ENCODE data around the gene PWWP2A. TPM values are rescaled to one million over a fixed set of nuclear protein-coding genes. Genes with fewer than 3 reads are reported as not detected.
"Not testable (repeated sequence)": the region's sequence is repeated elsewhere in the genome, so short reads cannot be mapped to it uniquely, and the experiment has no call there.

PWWP2A gene, protein sequence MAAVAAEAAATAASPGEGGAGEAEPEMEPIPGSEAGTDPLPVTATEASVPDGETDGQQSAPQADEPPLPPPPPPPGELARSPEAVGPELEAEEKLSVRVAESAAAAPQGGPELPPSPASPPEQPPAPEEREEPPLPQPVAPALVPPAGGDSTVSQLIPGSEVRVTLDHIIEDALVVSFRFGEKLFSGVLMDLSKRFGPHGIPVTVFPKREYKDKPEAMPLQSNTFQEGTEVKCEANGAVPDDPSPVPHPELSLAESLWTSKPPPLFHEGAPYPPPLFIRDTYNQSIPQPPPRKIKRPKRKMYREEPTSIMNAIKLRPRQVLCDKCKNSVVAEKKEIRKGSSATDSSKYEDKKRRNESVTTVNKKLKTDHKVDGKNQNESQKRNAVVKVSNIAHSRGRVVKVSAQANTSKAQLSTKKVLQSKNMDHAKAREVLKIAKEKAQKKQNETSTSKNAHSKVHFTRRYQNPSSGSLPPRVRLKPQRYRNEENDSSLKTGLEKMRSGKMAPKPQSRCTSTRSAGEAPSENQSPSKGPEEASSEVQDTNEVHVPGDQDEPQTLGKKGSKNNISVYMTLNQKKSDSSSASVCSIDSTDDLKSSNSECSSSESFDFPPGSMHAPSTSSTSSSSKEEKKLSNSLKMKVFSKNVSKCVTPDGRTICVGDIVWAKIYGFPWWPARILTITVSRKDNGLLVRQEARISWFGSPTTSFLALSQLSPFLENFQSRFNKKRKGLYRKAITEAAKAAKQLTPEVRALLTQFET
- total RNA-seq, result 10 to 100 TPM; 15.4 to 16.7 TPM

DNA sequence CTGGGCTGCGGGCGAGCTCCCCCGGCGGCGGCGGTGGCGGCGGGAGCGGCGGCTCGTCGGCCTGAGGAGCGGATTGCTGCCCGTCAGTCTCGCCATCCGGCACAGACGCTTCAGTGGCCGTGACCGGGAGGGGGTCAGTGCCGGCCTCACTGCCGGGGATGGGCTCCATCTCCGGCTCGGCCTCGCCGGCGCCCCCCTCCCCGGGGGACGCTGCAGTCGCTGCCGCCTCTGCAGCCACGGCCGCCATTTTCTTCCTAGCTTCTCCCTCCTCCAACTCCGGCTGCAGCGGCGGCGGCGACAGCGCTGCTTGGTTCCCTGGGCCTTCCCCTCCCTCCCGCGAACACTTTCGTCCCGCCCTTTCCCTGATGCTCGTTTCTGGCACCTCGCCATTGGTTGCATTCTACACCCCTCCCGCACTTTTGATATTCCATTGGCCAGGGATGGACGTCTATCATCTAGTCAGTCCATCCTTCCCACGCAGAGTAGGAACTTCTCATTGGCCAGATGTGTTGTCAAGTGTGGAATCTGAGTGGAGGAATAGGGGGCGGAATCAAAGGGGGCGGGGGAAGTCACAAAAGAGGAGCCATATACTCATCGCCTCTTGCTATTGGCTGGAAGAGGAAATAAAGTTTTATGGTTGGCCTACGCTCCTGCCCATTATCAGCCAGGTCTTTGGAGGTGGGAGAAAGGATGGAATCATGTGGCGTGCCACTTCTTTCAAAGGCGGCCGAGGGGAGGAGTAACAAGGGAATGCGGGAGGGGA lies at the start of gene PWWP2A:
PWWP2A (minus strand) TSS at position 309 of the 763 bp plus-strand sequence; CDS start at position 247, 62 bp downstream.
- Mint-ChIP-seq H3K27ac (peak within 1 kb of the TSS; percentile 90), H3K27me3 (no peaks in the 10 kb centered on the region), H3K4me3 (peak within 1 kb of the TSS; percentile 85), H3K9me3 (no peaks in the 10 kb centered on the region), H3K4me1 (no peaks in the 10 kb centered on the region), H3K36me3 (ENCODE audit: low read depth) (peaks cover 45% of the 10 kb centered on the region)
- ATAC-seq (replicated peaks), result peak; percentile 95

DNA sequence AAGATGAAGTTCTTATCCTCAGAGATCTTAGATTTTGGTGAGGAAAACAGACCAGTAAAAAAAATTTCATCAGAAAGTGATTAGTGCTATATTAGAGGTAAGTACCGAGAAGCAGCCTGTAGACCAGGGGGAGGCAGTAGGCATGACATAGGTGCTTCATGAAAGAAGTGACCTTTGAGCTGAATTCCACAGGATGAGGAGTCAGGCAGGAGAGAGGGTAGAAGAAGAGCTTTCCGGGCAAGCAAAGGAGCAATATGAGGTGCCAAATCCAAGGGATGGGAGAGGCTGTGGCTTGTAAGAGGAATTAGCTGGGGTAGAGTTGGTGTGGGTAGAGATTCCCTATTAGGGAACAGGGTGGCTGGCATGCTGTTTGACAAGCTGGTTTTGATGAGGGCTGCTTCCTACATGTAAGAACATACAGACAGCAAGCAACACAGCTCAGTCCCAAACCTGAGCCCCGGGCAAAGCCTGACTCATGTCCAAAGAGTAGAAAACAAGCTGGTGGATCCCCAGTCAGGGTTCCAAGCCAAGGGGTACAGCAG lies 48.4 kb upstream of the PWWP2A start:
- no peaks in the 10 kb centered on the region for H3K36me3 Mint-ChIP-seq (ENCODE audit: low read depth)
- H3K27ac Mint-ChIP-seq, result no peak overlapping the region
- no peaks in the 10 kb centered on the region for H3K4me1 Mint-ChIP-seq
- no peak for ATAC-seq (replicated peaks)
- H3K9me3 Mint-ChIP-seq, result no peaks in the 10 kb centered on the region
- H3K4me3 Mint-ChIP-seq, result no peak overlapping the region
- peaks cover 25% of the 10 kb centered on the region for H3K27me3 Mint-ChIP-seq

DNA sequence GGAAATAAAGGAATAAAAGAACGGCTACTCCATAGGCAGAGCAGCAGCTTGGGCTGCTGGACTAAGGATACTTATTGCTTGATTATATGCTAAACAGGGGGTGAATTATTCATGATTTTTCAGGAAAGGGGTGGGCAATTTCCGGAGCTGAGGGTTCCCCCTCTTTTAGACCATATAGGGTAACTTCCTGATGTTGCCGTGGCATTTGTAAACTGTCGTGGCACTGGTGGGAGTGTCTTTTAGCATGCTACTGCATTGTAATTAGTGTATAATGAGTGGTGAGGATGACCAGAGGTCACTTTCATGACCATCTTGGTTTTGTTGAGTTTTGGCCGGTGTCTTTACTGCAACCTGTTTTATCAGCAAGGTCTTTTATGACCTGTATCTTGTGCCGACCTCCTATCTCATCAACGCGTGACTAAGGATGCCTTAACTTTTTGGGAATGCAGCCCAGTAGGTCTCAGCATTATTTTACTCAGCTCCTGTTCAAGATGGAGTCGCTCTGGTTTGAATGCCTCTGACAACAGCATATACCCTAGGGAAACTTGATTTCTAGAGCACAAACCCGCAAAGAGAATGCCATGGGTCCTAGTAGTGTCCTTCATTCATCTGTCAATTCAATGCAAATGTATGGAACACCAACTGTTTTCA lies 47.8 kb upstream of the PWWP2A start:
- no peaks in the 10 kb centered on the region for H3K9me3 Mint-ChIP-seq
- no peak overlapping the region for H3K27ac Mint-ChIP-seq
- no peak for ATAC-seq (replicated peaks)
- H3K27me3 Mint-ChIP-seq, result peaks cover 25% of the 10 kb centered on the region
- H3K36me3 Mint-ChIP-seq (ENCODE audit: low read depth), result no peaks in the 10 kb centered on the region
- no peaks in the 10 kb centered on the region for H3K4me1 Mint-ChIP-seq
- H3K4me3 Mint-ChIP-seq, result no peak overlapping the region

DNA sequence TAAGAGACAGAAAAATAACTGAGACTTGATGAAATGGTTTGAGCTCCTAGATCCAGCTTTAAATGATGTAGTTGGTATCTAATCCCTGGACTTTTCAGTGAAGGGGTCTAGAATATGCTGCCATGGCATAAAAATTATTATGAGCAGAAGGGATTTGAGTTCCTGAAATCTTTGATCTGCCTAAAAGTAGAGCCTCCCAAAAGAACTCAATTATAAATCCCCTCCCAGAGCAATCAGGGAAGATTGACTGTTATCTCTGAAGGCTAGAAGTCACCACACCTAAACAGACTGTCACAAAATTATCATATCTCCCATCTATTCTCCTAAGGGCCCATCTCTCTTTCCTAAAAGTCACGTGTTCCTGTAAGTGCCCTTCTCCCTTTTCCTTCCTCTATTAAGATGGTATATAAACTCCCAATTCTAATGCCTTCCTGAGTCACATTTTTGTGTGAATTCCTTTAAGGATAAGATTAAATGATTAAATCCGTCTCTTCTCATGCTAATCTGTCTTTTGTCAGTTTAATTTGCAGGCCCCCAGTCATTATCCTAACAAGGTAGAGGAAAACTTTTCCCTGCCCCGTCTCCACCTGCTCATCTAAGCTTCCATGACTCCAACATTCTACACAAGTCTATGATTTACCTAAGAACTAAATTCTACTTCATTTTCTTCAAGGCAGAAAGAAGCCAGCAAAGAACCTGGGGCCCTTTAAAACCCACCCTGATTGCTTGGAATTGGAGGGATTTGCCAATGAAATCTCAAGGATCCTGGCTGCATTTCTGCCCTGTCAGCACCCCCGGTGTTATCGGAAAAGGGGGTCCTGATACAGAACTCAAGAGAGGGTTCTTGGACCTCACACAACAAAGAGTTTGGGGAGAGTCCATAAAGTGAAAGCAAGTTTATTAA lies 47.1 kb upstream of the PWWP2A start:
- Mint-ChIP-seq H3K36me3 (ENCODE audit: low read depth) (no peaks in the 10 kb centered on the region), H3K9me3 (no peaks in the 10 kb centered on the region), H3K27me3 (peaks cover 25% of the 10 kb centered on the region), H3K4me1 (no peaks in the 10 kb centered on the region), H3K27ac (no peak overlapping the region), H3K4me3 (no peak overlapping the region)
- no peak for ATAC-seq (replicated peaks)

DNA sequence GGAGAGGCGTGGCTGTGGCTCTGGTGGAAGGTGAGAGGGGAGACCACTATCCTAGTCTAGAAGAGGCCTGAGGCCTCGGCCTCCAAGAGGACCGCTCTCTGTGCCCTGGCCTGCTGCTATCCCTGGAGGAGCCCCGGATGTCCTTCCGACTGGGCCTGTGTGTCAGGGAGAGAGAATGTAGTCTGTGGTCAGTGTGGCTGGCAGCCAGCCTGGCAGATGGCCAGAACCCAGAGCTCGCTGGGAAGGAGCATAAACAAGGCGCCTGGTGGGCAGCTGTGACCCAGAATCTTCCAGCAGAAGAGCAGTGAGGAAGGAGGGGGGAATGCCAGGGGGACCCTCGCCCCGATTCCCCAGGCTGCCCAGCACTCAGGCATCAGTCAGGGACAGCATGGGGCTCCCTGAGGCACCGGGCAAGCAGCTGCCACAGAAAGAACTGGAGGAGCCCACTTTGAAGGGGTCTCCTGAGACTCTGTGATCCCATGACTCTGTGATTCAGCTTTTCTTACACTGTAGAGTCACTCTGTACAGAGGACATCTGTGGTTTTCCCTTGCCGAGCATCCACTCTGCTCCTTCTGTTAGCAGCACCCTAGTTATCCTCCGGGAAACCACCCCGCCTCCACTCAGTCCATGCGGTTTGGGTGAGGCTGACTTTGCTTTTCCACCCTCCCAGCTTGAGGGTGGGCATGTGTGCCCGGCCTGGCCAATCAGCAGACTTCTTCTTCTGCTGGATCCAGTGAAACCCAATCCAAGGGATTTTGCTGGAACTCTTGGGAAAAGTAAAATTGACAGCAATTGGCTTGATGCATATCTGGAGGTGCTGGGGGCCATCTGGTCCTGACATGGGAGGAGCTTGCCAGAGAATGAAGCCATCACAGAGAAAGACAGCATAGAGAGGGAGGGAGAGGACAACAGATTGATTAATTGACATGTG lies 46.2 kb upstream of the PWWP2A start:
- no peak overlapping the region for H3K27ac Mint-ChIP-seq
- ATAC-seq (replicated peaks), result peak; percentile 57
- H3K36me3 Mint-ChIP-seq (ENCODE audit: low read depth), result no peaks in the 10 kb centered on the region
- H3K27me3 Mint-ChIP-seq, result peaks cover 25% of the 10 kb centered on the region
- H3K9me3 Mint-ChIP-seq, result no peaks in the 10 kb centered on the region
- H3K4me3 Mint-ChIP-seq, result no peak overlapping the region
- no peaks in the 10 kb centered on the region for H3K4me1 Mint-ChIP-seq

DNA sequence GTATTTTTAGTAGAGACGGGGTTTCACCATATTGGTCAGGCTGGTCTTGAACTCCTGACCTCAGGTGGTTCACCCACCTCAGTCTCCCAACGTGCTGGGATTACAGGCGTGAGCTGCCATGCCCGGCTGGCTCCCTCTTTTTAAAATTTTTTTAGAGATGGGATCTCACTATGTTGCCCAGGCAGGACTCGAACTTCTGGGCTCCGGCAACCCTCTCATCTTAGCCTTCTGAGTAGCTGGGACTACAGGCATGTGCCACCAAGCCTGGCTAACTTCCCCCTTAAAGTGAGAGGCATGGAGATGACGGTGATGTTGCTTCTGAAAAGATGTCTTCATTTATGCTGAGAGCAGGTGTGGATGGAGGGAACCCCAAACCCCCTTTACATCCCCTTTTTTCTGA lies 43.7 kb upstream of the PWWP2A start:
- Mint-ChIP-seq H3K4me3 (no peak overlapping the region), H3K36me3 (ENCODE audit: low read depth) (no peaks in the 10 kb centered on the region), H3K27me3 (peaks cover 17% of the 10 kb centered on the region), H3K4me1 (no peaks in the 10 kb centered on the region), H3K9me3 (no peaks in the 10 kb centered on the region), H3K27ac (no peak overlapping the region)
- ATAC-seq (replicated peaks), result no peak

DNA sequence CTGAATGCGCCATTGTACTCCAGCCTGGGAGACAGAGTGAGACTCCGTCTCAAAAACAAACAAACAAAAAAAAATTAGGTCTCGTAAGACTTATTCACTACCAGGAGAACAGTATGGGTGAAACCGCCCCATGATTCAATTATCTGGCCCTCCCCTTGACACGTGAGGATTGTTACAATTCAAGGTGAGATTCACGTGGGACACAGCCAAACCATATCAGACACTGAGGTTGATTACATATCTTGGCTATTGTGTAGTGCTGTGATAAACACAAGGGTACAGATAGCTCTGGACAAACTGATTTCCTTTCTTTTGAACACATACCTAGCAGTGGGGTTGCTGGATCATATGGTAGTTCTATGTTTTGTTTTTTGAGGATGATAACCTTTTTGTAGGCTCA lies 42.4 kb upstream of the PWWP2A start:
- ATAC-seq (replicated peaks), result no peak
- Mint-ChIP-seq H3K36me3 (ENCODE audit: low read depth) (no peaks in the 10 kb centered on the region), H3K27ac (no peak overlapping the region), H3K9me3 (no peaks in the 10 kb centered on the region), H3K4me3 (no peak overlapping the region), H3K4me1 (no peaks in the 10 kb centered on the region), H3K27me3 (peaks cover 8% of the 10 kb centered on the region)

DNA sequence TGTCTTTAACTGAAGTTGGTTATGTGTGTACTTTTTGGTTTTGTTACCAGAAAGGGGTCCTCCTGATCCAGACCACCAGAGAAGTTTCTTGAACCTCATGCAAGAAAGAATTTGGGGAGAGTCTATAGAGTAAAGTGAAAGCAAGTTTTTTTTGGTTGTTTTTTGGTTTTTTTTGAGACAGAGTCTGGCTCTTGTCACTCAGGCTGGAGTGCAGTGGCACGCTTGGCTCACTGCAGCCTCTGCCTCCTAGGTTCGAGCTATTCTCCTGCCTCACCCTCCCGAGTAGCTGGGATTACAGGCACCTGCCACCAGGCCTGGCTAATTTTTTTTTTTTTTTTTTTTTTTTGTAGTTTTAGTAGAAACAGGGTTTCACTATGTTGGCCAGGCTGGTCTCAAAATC lies 41.6 kb upstream of the PWWP2A start:
- not testable (repeated sequence) for H3K4me1 Mint-ChIP-seq; ATAC-seq (replicated peaks); H3K27ac Mint-ChIP-seq; H3K36me3 Mint-ChIP-seq (ENCODE audit: low read depth); H3K9me3 Mint-ChIP-seq; H3K4me3 Mint-ChIP-seq; H3K27me3 Mint-ChIP-seq

DNA sequence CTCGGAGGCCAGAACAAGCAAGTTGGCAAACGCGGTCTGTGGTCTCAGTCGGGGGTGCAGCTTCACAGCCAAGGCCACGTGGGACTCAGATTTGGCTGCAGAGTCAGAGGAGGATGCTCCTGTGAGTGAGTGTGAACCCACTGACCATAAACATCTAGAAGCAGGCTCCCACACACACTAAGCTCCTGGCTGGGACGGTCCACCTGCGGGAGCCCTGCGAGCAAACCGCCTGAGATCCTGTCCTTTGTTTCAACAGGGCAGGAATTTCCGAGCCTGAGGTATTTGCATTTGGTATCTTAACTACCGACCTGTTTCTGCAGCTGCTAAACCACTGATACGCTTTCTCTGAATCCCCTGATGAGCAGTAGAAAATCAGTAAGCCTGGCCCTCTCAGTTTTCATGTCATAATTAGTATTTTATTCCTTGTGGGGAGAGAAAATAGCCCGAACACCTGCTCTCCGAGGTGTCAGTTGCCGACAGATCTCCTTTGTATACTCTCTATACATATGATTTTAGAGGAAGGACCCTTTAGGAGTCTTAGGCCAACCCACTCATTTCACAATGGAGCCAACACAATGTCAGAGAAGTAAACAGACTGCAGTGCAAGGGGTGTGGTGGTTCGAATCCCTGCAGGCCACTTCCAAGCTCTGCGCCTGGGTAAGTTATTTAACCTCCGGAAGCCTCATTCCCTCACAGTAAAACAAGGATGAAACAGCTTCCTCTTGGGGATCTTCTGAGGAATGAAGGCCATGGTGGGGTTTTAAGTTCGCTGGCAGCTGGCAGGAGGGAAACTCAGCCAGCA lies 40.9 kb upstream of the PWWP2A start:
- Mint-ChIP-seq H3K27me3 (peaks cover 7% of the 10 kb centered on the region), H3K4me3 (no peak overlapping the region), H3K36me3 (ENCODE audit: low read depth) (no peaks in the 10 kb centered on the region), H3K9me3 (no peaks in the 10 kb centered on the region), H3K4me1 (no peaks in the 10 kb centered on the region), H3K27ac (no peak overlapping the region)
- ATAC-seq (replicated peaks), result no peak

DNA sequence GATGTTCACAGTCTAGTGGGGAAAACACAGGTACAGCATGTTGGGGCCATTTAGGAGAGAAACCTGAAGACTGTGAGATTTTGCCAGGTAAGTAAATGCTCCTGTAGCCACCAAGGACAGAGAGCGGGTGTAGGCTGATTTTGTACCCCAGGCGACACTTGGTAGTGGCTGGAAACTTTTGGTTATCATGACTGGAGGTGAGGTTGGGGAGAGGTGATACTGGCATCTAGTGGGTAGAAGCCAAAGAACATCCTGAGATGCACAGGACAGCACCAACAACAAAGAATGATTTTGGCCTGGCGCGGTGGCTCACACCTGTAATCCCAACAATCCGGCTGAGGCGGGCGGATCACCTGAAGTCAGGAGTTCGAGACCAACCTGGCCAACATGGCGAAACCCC lies 38.8 kb upstream of the PWWP2A start:
- H3K4me3 Mint-ChIP-seq, result no peak overlapping the region
- H3K27ac Mint-ChIP-seq, result no peak overlapping the region
- no peaks in the 10 kb centered on the region for H3K9me3 Mint-ChIP-seq
- H3K27me3 Mint-ChIP-seq, result no peaks in the 10 kb centered on the region
- no peaks in the 10 kb centered on the region for H3K4me1 Mint-ChIP-seq
- ATAC-seq (replicated peaks), result no peak
- H3K36me3 Mint-ChIP-seq (ENCODE audit: low read depth), result no peaks in the 10 kb centered on the region

DNA sequence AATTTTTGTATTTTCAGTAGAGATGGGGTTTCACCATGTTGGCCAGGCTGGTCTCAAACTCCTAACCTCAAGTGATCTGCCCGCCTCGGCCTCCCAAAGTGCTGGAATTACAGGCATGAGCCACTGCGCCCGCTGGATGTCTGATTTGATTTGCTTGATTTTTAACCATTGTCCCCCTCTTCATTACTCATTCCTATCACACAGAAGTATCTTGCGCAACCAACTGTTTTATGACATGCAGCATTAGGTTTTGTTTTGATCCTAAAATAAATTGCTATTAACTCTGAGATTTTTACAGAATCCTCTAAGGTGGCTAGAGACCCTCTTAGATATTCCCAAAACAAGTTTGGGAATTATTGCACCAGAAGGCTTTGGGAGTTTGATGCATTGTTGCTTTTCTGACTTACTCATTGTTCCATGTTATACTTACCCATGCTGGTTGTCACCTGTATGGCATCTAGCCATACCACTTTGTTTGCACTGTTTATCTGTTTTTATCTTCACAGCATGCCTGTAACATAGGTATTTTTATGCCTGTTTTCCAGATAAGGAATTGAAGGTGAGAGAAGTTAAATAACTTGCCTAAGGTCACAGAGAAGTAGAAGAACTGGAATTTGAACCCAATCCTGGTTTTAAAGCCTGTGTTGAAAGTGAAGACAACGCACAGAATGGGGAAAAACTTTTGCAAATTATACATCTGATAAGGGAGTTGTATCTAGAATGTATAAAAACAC lies 35.9 kb upstream of the PWWP2A start:
- no peak overlapping the region for H3K4me3 Mint-ChIP-seq
- H3K27ac Mint-ChIP-seq, result no peak overlapping the region
- H3K9me3 Mint-ChIP-seq, result no peaks in the 10 kb centered on the region
- ATAC-seq (replicated peaks), result no peak
- no peaks in the 10 kb centered on the region for H3K27me3 Mint-ChIP-seq
- H3K4me1 Mint-ChIP-seq, result peaks cover 3% of the 10 kb centered on the region
- no peaks in the 10 kb centered on the region for H3K36me3 Mint-ChIP-seq (ENCODE audit: low read depth)

Measured in activated T-helper 17 cell treated with anti-CD3 and anti-CD28 coated beads, Interleukin-2, amount 50 U/mL, for 72 hours (primary cell).